ENCODE measurements around the gene MAML2. TPM values are rescaled to one million over a fixed set of nuclear protein-coding genes. Genes with fewer than 3 reads are reported as not detected.

MAML2 gene
- polyA plus RNA-seq, 3 donors = 0.57 to 7.6 (median 1.2) TPM

DNA sequence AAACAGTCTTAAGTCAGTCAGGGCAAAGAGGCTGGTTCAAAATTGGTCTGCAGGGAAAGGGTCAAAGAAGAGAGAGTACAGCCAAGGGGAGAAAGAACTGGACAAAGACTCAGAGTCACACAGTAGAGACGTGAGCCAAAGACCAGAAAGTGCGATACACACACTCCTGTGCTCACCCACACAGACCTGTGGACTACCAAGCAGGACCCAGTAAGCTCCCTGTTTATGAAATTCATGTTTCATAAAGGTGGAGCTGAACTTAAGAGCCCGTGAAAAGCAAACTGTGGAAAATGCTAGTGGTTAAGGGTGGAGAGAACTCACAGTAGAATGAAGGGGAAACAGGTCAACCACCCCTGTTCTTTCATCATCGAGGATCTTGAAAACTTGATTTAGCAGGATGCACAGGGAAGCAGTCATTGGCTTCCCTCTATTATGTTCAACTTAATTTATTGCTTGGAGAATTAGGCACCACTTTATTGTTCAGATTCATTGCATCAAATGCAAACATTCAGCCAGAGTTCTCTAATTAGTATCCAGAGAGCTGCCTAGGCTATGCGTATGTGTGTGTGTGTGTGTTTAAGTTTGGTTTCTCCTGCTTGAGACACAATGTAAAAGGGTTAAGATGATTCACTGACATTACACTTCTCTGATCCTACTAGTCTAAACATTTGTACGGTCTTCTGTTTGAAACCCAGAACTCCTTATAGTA, 258.2 kb downstream of the MAML2 start:
- H3K27me3 Mint-ChIP-seq (ENCODE audit: low read depth in 3 of 3) = no peaks in the 10 kb centered on the region
- H3K27ac Mint-ChIP-seq = peak overlapping the region in 1 of 7 donors; percentile 34

DNA sequence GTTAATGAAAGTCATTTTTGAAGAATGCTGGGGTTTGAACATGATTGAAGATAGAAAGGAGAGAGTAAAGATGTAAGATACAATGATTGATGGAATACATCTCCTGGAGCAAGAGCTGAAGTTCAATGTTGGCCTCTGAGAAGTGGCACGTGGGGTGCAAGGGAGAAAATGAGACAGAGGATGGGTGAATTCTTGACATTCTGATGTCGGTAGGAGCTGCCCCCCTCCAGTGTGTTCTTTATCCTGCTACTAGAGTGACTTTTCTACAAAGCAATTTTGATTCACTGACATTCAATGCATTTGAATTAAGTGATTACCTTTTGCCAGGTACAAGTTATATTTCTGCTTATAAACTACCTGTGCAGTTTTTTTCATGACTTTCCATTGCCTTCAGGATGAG, 260.1 kb downstream of the MAML2 start:
- H3K4me2 ChIP-seq (replicated peaks; ENCODE audit: extremely low read depth, low read length, poor library complexity, severe bottlenecking) = no peak overlapping the region
- H3K4me1 ChIP-seq (ENCODE audit: control insufficient read depth in 1 of 2, insufficient read depth in 2 of 2, low read length in 2 of 2) = no peaks in the 10 kb centered on the region
- intact Hi-C loops (cut with micrococcal nuclease) = no loop called here
- H3K4me1 Mint-ChIP-seq = no peaks in the 10 kb centered on the region
- no peak overlapping the region for H3K4me3 Mint-ChIP-seq
- DNase-seq = no peak
- H3K79me2 ChIP-seq (ENCODE audit: insufficient read depth, low read length) = no peaks in the 10 kb centered on the region
- H3K4me3 ChIP-seq (replicated peaks in 1 of 3; ENCODE audit: low read depth in 2 of 3, low read length in 3 of 3) = no peak overlapping the region
- H3K9ac ChIP-seq (ENCODE audit: insufficient read depth, low read length, poor library complexity, severe bottlenecking) = no peak overlapping the region
- H3K27ac Mint-ChIP-seq = no peak overlapping the region
- no peaks in the 10 kb centered on the region for H3K27me3 Mint-ChIP-seq (ENCODE audit: low read depth in 3 of 3)
- WGBS (ENCODE audit: insufficient coverage) = 100% methylated on average over 2 of the region's 2 CpGs
- no peaks in the 10 kb centered on the region for H3K9me3 Mint-ChIP-seq
- TF ChIP-seq, protein P1, sequence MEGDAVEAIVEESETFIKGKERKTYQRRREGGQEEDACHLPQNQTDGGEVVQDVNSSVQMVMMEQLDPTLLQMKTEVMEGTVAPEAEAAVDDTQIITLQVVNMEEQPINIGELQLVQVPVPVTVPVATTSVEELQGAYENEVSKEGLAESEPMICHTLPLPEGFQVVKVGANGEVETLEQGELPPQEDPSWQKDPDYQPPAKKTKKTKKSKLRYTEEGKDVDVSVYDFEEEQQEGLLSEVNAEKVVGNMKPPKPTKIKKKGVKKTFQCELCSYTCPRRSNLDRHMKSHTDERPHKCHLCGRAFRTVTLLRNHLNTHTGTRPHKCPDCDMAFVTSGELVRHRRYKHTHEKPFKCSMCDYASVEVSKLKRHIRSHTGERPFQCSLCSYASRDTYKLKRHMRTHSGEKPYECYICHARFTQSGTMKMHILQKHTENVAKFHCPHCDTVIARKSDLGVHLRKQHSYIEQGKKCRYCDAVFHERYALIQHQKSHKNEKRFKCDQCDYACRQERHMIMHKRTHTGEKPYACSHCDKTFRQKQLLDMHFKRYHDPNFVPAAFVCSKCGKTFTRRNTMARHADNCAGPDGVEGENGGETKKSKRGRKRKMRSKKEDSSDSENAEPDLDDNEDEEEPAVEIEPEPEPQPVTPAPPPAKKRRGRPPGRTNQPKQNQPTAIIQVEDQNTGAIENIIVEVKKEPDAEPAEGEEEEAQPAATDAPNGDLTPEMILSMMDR (IDR thresholded peaks at IDR 0.05) = no peak
- peaks cover 23% of the 10 kb centered on the region for H4K20me1 ChIP-seq (ENCODE audit: insufficient read depth, low read length)
- peaks cover 0 to 1% of the 10 kb centered on the region in 2 donors for H3K36me3 Mint-ChIP-seq
- H2AFZ ChIP-seq (ENCODE audit: insufficient read depth, low read depth, low read length, poor library complexity, severe bottlenecking) = no peak overlapping the region
- no peaks in the 10 kb centered on the region for H3K9me3 ChIP-seq (replicated peaks in 1 of 2; ENCODE audit: control insufficient read depth in 1 of 2, insufficient read depth in 1 of 2, low read length in 2 of 2)
- H3K36me3 ChIP-seq (replicated peaks in 1 of 2; ENCODE audit: control insufficient read depth in 1 of 2, insufficient read depth in 2 of 2, low read length in 2 of 2) = no peaks in the 10 kb centered on the region
- no peak overlapping the region for H3K27ac ChIP-seq (ENCODE audit: low read depth in 1 of 2, low read length in 2 of 2)
- H3K27me3 ChIP-seq (ENCODE audit: control insufficient read depth in 2 of 2, insufficient read depth in 2 of 2, low read length in 2 of 2) = no peaks in the 10 kb centered on the region

More for the DNA sequence above, 258.2 kb downstream of the MAML2 start:
- H3K4me2 ChIP-seq (replicated peaks; ENCODE audit: extremely low read depth, low read length, poor library complexity, severe bottlenecking) = no peak overlapping the region
- H3K9me3 ChIP-seq (replicated peaks in 1 of 2; ENCODE audit: control insufficient read depth in 1 of 2, insufficient read depth in 1 of 2, low read length in 2 of 2) = no peaks in the 10 kb centered on the region
- no peak overlapping the region for H3K4me3 ChIP-seq (replicated peaks in 1 of 3; ENCODE audit: low read depth in 2 of 3, low read length in 3 of 3)
- H3K36me3 ChIP-seq (replicated peaks in 1 of 2; ENCODE audit: control insufficient read depth in 1 of 2, insufficient read depth in 2 of 2, low read length in 2 of 2) = no peaks in the 10 kb centered on the region
- no peaks in the 10 kb centered on the region for H3K27me3 ChIP-seq (ENCODE audit: control insufficient read depth in 2 of 2, insufficient read depth in 2 of 2, low read length in 2 of 2)
- TF ChIP-seq, protein P1 (IDR thresholded peaks at IDR 0.05) = no peak
- no peaks in the 10 kb centered on the region for H3K9me3 Mint-ChIP-seq
- H3K9ac ChIP-seq (ENCODE audit: insufficient read depth, low read length, poor library complexity, severe bottlenecking) = no peak overlapping the region
- H4K20me1 ChIP-seq (ENCODE audit: insufficient read depth, low read length) = peaks cover 23% of the 10 kb centered on the region
- no peaks in the 10 kb centered on the region for H3K79me2 ChIP-seq (ENCODE audit: insufficient read depth, low read length)
- no peak overlapping the region for H3K4me3 Mint-ChIP-seq
- intact Hi-C loops (cut with micrococcal nuclease) = no loop called here
- DNase-seq = no peak
- H2AFZ ChIP-seq (ENCODE audit: insufficient read depth, low read depth, low read length, poor library complexity, severe bottlenecking) = no peak overlapping the region
- H3K27ac ChIP-seq (ENCODE audit: low read depth in 1 of 2, low read length in 2 of 2) = no peak overlapping the region
- 89% methylated on average over 2 of the region's 6 CpGs for WGBS (ENCODE audit: insufficient coverage)
- no peaks in the 10 kb centered on the region for H3K4me1 ChIP-seq (ENCODE audit: control insufficient read depth in 1 of 2, insufficient read depth in 2 of 2, low read length in 2 of 2)
- H3K36me3 Mint-ChIP-seq = peaks cover 0 to 3% of the 10 kb centered on the region in 2 donors
- H3K4me1 Mint-ChIP-seq = no peaks in the 10 kb centered on the region
